Measurements from ENCODE around the gene SRSF4. TPM values are rescaled to one million over a fixed set of nuclear protein-coding genes. Genes with fewer than 3 reads are reported as not detected.

The SRSF4 gene
- total RNA-seq, 1 donor: 44.0 TPM

- no peak for TF ChIP-seq CTCF (IDR thresholded peaks at IDR 0.05; ENCODE audit: insufficient read depth, low read depth, low read length)
- peak within 1 kb of the TSS; percentile 70 for H3K4me3 ChIP-seq (ENCODE audit: low read depth, low read length)
- DNase-seq (ENCODE audit: low read depth): no peak
Measured at GRCh38 chr1:29123887-29124365, 57.8 kb downstream of the SRSF4 start, which contains the start of gene TMEM200B. Gene TMEM200B, minus strand, starts transcription at chr1:29123903. Its CDS starts 2,075 bp downstream, at chr1:29121828.

- H3K4me3 ChIP-seq (ENCODE audit: low read depth, low read length): peak overlapping the region; percentile 70
- no peak for TF ChIP-seq CTCF (IDR thresholded peaks at IDR 0.05; ENCODE audit: insufficient read depth, low read depth, low read length)
- DNase-seq (ENCODE audit: low read depth): peak; percentile 46
Measured at GRCh38 chr1:29123053-29123886, 58.4 kb downstream of the SRSF4 start.

GRCh38 chr1:29122682-29123052 is 59.0 kb downstream of the SRSF4 start:
- H3K4me3 ChIP-seq (ENCODE audit: low read depth, low read length): peak overlapping the region; percentile 70

GRCh38 chr1:29121936-29122681 is 59.6 kb downstream of the SRSF4 start:
- DNase-seq (ENCODE audit: low read depth): peak; percentile 31
- no peak for TF ChIP-seq CTCF (IDR thresholded peaks at IDR 0.05; ENCODE audit: insufficient read depth, low read depth, low read length)
- H3K4me3 ChIP-seq (ENCODE audit: low read depth, low read length): peak overlapping the region; percentile 70

More at GRCh38 chr1:29122682-29123052, 59.0 kb downstream of the SRSF4 start:
- no peak for TF ChIP-seq CTCF (IDR thresholded peaks at IDR 0.05; ENCODE audit: insufficient read depth, low read depth, low read length)
- DNase-seq (ENCODE audit: low read depth): peak; percentile 73

GRCh38 chr1:29121516-29121935 is 60.2 kb downstream of the SRSF4 start:
- TF ChIP-seq CTCF (IDR thresholded peaks at IDR 0.05; ENCODE audit: insufficient read depth, low read depth, low read length): no peak
- no peak for DNase-seq (ENCODE audit: low read depth)
- peak overlapping the region; percentile 70 for H3K4me3 ChIP-seq (ENCODE audit: low read depth, low read length)

- TF ChIP-seq CTCF (IDR thresholded peaks at IDR 0.05; ENCODE audit: insufficient read depth, low read depth, low read length): peak; percentile 43
- no peak overlapping the region for H3K4me3 ChIP-seq (ENCODE audit: low read depth, low read length)
- DNase-seq (ENCODE audit: low read depth): no peak
Measured at GRCh38 chr1:29120947-29121485, 60.7 kb downstream of the SRSF4 start.

Measured in fibroblast of villous mesenchyme (primary cell).